COLO668 (cell line): Measurements from ENCODE around the gene ADA.

Experiments
- DNase-seq: peaks from one replicate; lab custom pipeline; 2025; ENCODE audit not compliant: unreplicated experiment; lab: John Stamatoyannopoulos, UW

ADA gene

GRCh38 chr20:44646023-44646640, 5.4 kb downstream of the ADA start:
- peak; percentile 39 for DNase-seq

GRCh38 chr20:44644667-44645131, 6.8 kb downstream of the ADA start:
- DNase-seq = no peak

GRCh38 chr20:44644230-44644617, 7.3 kb downstream of the ADA start:
- no peak for DNase-seq

- peak; percentile 30 for DNase-seq
Measured at GRCh38 chr20:44643596-44644229, 7.8 kb downstream of the ADA start.

GRCh38 chr20:44643154-44643519, 8.4 kb downstream of the ADA start:
- no peak for DNase-seq

- peak; percentile 58 for DNase-seq
Measured at GRCh38 chr20:44642203-44643153, 9.0 kb downstream of the ADA start.

GRCh38 chr20:44641325-44641724, 10.2 kb downstream of the ADA start:
- DNase-seq = no peak

GRCh38 chr20:44640522-44640921, 11.0 kb downstream of the ADA start:
- DNase-seq = no peak

GRCh38 chr20:44637522-44638372, 13.8 kb downstream of the ADA start:
- no peak for DNase-seq

GRCh38 chr20:44637042-44637441, 14.5 kb downstream of the ADA start:
- no peak for DNase-seq

- DNase-seq = no peak
Measured at GRCh38 chr20:44635877-44636276, 15.6 kb downstream of the ADA start.

- no peak for DNase-seq
Measured at GRCh38 chr20:44633872-44634600, 17.5 kb downstream of the ADA start.

GRCh38 chr20:44633187-44633810, 18.2 kb downstream of the ADA start:
- DNase-seq = no peak

- no peak for DNase-seq
Measured at GRCh38 chr20:44632103-44632752, 19.3 kb downstream of the ADA start.

GRCh38 chr20:44630297-44630696, 21.2 kb downstream of the ADA start:
- no peak for DNase-seq

GRCh38 chr20:44629542-44629941, 22.0 kb downstream of the ADA start:
- DNase-seq = no peak

- DNase-seq = no peak
Measured at GRCh38 chr20:44629017-44629385, 22.5 kb downstream of the ADA start.

- no peak for DNase-seq
Measured at GRCh38 chr20:44627364-44628010, 24.0 kb downstream of the ADA start.

- no peak for DNase-seq
Measured at GRCh38 chr20:44626278-44626677, 25.2 kb downstream of the ADA start.
